ENCODE data around the gene OR51B2.

DNA sequence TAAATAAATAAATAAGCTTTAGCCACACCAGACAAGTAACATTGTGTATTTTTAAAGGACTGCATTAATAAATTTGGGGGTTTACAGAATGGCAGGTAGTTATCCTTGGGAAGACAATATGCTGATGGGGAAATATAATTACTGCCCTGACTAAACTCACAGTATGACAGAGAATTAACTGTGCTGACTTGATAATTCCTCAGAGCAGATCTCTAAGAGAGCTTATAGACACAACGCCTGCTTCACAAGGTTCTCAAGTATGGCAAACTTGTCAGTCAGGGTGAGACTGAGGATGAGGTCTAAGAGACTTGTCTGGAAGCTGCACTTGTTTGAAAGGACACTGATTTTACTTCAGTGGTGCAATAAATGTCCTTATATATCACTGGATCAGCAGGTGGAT, 25.6 kb downstream of the OR51B2 start:
- TF ChIP-seq POLR2AphosphoS5 (IDR thresholded peaks at IDR 0.05; ENCODE audit: low read depth, low read length) (no peak), SIN3A (IDR thresholded peaks at IDR 0.05; ENCODE audit: borderline replicate concordance, insufficient read depth, low read length) (no peak)
